Activated CD4-positive, alpha-beta T cell treated with anti-CD3 and anti-CD28 coated beads, Interleukin-2, amount 50 U/mL, for 1 hour (primary cell): ENCODE data around the gene CC2D1A.
"Not testable (repeated sequence)": the region's sequence is repeated elsewhere in the genome, so short reads cannot be mapped to it uniquely, and the experiment has no call there.

Experiments
- DNase-seq: peaks from one replicate; pipeline ENCODE4 v3.0.0-alpha.2; 2020

Gene CC2D1A

GRCh38 chr19:13909430-13909829 is 3.4 kb downstream of the CC2D1A start:
- DNase-seq, result no peak

- DNase-seq, result no peak
Measured at GRCh38 chr19:13913352-13913751, 7.4 kb downstream of the CC2D1A start.

GRCh38 chr19:13914777-13915176 is 8.8 kb downstream of the CC2D1A start:
- DNase-seq, result no peak

- no peak for DNase-seq
Measured at GRCh38 chr19:13917888-13918406, 11.9 kb downstream of the CC2D1A start.

GRCh38 chr19:13918726-13919411 is 12.9 kb downstream of the CC2D1A start:
- no peak for DNase-seq

- no peak for DNase-seq
Measured at GRCh38 chr19:13920524-13920923, 14.5 kb downstream of the CC2D1A start.

- no peak for DNase-seq
Measured at GRCh38 chr19:13920940-13921747, 15.1 kb downstream of the CC2D1A start.

- not testable (repeated sequence) for DNase-seq
Measured at GRCh38 chr19:13922118-13922517, 16.1 kb downstream of the CC2D1A start.

- DNase-seq, result no peak
Measured at GRCh38 chr19:13923194-13923987, 17.4 kb downstream of the CC2D1A start.

GRCh38 chr19:13926010-13926409 is 20.0 kb downstream of the CC2D1A start:
- DNase-seq, result no peak

- DNase-seq, result no peak
Measured at GRCh38 chr19:13926715-13927114, 20.7 kb downstream of the CC2D1A start.

- no peak for DNase-seq
Measured at GRCh38 chr19:13929340-13929739, 23.3 kb downstream of the CC2D1A start.

GRCh38 chr19:13929956-13930355 is 24.0 kb downstream of the CC2D1A start:
- no peak for DNase-seq

- no peak for DNase-seq
Measured at GRCh38 chr19:13930402-13930801, 24.4 kb downstream of the CC2D1A start.

- no peak for DNase-seq
Measured at GRCh38 chr19:13931391-13932148, 25.6 kb downstream of the CC2D1A start.

GRCh38 chr19:13932149-13932637 is 26.2 kb downstream of the CC2D1A start:
- no peak for DNase-seq

- DNase-seq, result no peak
Measured at GRCh38 chr19:13932911-13933393, 27.0 kb downstream of the CC2D1A start.

GRCh38 chr19:13934785-13935109 is 28.7 kb downstream of the CC2D1A start:
- DNase-seq, result no peak

- DNase-seq, result no peak
Measured at GRCh38 chr19:13935765-13936510, 29.9 kb downstream of the CC2D1A start.

- DNase-seq, result no peak
Measured at GRCh38 chr19:13937479-13938300, 31.7 kb downstream of the CC2D1A start.
